ENCODE data around the gene KIRREL3.

The KIRREL3 gene

DNA sequence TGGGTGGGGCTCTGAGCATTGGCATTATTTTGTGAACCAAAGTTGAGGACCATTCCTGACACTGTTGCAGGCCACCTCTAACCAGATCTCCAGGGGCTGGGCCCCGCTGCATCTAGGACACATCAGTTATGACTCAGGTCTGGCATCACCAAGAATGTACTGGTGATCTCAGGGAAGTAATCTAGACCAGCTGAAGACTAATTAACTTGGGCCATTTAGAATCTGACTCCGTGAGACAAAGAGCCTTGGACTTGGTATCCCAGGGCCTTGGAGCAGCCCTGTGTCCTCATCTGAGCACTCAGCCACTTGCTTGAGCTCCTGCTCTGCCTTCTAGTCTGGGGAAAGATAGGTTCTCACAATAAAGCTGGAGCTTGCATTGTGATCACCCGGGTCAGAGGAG, 200.6 kb downstream of the KIRREL3 start:
- H3K9me3 ChIP-seq (ENCODE audit: insufficient read depth, low read length) = no peaks in the 10 kb centered on the region
- H3K36me3 ChIP-seq (ENCODE audit: insufficient read depth, insufficient read length, low read length) = no peaks in the 10 kb centered on the region
- no peak for DNase-seq (ENCODE audit: low read depth, low spot score)
- H3K27me3 ChIP-seq (ENCODE audit: insufficient read depth, insufficient read length) = no peaks in the 10 kb centered on the region
- no peak for TF ChIP-seq ZNF274 (IDR thresholded peaks at IDR 0.05; ENCODE audit: low read depth, low read length)
- no peak for TF ChIP-seq YY1 (IDR thresholded peaks at IDR 0.05; ENCODE audit: insufficient read depth, insufficient read length)
- TF ChIP-seq SUZ12 (IDR thresholded peaks at IDR 0.05; ENCODE audit: extremely low read depth, insufficient read depth, insufficient read length) = no peak
- peaks cover 4% of the 10 kb centered on the region for H3K4me1 ChIP-seq (ENCODE audit: insufficient read depth, insufficient read length)
- no peak overlapping the region for H3K9ac ChIP-seq (ENCODE audit: insufficient read length, low read depth)
- H3K4me3 ChIP-seq (ENCODE audit: insufficient read length, low read depth) = no peak overlapping the region

DNA sequence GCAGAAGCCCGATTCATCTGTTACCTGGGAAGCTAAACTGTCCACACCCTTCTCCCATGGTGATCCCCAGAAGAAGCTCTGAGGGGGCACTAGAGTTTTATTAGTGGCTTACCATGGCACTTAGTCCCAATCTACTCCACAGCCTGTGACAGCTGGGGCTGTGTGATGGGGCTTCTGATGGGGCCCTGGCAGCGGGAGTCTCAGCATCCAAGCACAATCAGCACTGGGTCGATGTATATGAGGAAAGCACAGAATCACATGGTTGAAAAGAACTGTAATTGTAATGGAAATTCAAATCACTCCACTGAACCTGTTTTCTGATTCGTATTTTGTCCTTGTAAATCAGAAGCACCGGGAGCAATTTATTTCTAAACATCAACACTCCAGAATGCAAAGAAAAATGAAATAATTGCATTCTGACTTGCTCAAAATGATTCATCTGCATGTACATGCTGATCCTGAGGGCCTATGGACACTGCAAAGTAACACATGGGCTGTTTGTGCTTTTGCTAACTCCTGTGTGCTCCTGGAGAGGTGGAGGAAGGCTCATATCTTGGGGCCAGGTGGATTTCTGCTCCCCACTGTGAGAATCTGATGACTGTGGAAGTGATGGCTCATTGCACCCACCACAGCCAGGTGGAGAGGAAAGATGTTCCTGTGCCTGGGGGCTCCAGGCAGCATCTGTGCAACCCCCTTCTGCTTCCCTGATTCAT, 203.0 kb downstream of the KIRREL3 start:
- Histone ChIP-seq H3K4me3 (ENCODE audit: insufficient read length, low read depth) (no peak overlapping the region), H3K27me3 (ENCODE audit: insufficient read depth, insufficient read length) (no peaks in the 10 kb centered on the region), H3K9me3 (ENCODE audit: insufficient read depth, low read length) (no peaks in the 10 kb centered on the region), H3K4me1 (ENCODE audit: insufficient read depth, insufficient read length) (peaks cover 4% of the 10 kb centered on the region), H3K9ac (ENCODE audit: insufficient read length, low read depth) (no peak overlapping the region), H3K36me3 (ENCODE audit: insufficient read depth, insufficient read length, low read length) (no peaks in the 10 kb centered on the region)
- DNase-seq (ENCODE audit: low read depth, low spot score) = no peak
- no peak for TF ChIP-seq ZNF274 (IDR thresholded peaks at IDR 0.05; ENCODE audit: low read depth, low read length)
- no peak for TF ChIP-seq YY1 (IDR thresholded peaks at IDR 0.05; ENCODE audit: insufficient read depth, insufficient read length)
- no peak for TF ChIP-seq SUZ12 (IDR thresholded peaks at IDR 0.05; ENCODE audit: extremely low read depth, insufficient read depth, insufficient read length)

DNA sequence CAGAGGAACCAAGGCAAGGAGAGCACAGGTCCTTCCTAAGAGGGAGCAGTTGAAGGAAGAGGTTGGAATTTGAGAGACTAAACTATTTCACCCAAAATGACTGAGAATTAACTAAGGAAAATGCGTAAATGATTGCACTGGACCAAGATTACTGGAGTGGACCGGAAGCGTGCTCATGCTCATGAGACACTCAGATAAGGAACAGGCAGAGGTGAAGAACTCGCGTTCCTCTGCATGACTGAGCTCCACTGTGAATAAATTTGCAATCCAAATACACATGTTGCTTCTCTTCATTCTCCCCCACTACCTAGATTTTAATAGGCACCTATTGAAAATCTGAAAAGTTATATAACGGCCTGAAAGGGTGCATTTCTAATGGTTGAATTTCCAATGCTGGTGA, 207.0 kb downstream of the KIRREL3 start:
- H3K4me3 ChIP-seq (ENCODE audit: insufficient read length, low read depth) = no peak overlapping the region
- TF ChIP-seq SUZ12 (IDR thresholded peaks at IDR 0.05; ENCODE audit: extremely low read depth, insufficient read depth, insufficient read length) (no peak), ZNF274 (IDR thresholded peaks at IDR 0.05; ENCODE audit: low read depth, low read length) (no peak), YY1 (IDR thresholded peaks at IDR 0.05; ENCODE audit: insufficient read depth, insufficient read length) (no peak)
- H3K36me3 ChIP-seq (ENCODE audit: insufficient read depth, insufficient read length, low read length) = no peaks in the 10 kb centered on the region
- no peaks in the 10 kb centered on the region for H3K27me3 ChIP-seq (ENCODE audit: insufficient read depth, insufficient read length)
- H3K9me3 ChIP-seq (ENCODE audit: insufficient read depth, low read length) = no peaks in the 10 kb centered on the region
- no peak for DNase-seq (ENCODE audit: low read depth, low spot score)
- H3K4me1 ChIP-seq (ENCODE audit: insufficient read depth, insufficient read length) = no peaks in the 10 kb centered on the region
- no peak overlapping the region for H3K9ac ChIP-seq (ENCODE audit: insufficient read length, low read depth)

DNA sequence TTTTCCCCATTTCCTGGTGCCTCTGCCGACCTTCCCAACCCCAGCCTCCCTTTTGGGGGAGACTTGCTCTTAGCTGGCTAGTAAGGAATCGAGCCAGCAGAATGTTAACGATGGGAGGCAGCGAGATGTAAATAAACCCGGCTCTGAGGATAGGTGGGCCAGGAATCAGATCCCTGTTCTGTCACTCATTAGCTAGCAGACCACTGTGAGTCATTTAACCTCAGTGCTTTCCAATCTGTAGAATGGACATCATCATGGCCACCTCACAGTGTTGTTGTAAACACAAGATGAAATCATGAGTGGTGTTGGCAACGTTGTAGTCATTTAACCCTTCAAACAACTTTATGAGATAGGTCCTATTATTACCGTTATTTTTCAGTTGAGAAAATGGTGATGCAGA, 208.6 kb downstream of the KIRREL3 start:
- DNase-seq (ENCODE audit: low read depth, low spot score) = no peak
- no peak overlapping the region for H3K4me3 ChIP-seq (ENCODE audit: insufficient read length, low read depth)
- no peak overlapping the region for H3K9ac ChIP-seq (ENCODE audit: insufficient read length, low read depth)
- TF ChIP-seq SUZ12 (IDR thresholded peaks at IDR 0.05; ENCODE audit: extremely low read depth, insufficient read depth, insufficient read length) (no peak), ZNF274 (IDR thresholded peaks at IDR 0.05; ENCODE audit: low read depth, low read length) (no peak), YY1 (IDR thresholded peaks at IDR 0.05; ENCODE audit: insufficient read depth, insufficient read length) (no peak)
- H3K36me3 ChIP-seq (ENCODE audit: insufficient read depth, insufficient read length, low read length) = no peaks in the 10 kb centered on the region
- no peaks in the 10 kb centered on the region for H3K27me3 ChIP-seq (ENCODE audit: insufficient read depth, insufficient read length)
- no peaks in the 10 kb centered on the region for H3K4me1 ChIP-seq (ENCODE audit: insufficient read depth, insufficient read length)
- no peaks in the 10 kb centered on the region for H3K9me3 ChIP-seq (ENCODE audit: insufficient read depth, low read length)

DNA sequence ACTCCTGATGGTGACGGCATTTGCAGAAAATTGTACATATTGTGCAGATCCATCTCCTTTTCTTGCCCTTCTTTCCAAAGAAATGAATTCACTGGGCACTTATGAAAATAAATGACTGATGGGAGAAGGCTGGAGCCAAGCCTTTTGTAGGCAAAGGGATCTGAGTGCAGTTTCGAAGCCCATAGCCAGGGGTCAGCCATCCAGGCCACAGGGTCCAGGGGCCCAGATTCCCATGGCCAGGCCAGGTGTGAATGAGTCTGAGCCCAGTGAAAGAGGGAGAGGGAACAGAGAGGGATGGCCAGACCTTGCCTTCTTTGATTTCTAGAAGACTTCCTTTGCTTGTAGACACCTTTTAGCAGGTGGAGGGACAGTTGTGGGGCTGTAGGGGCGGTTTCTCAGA, 209.1 kb downstream of the KIRREL3 start:
- TF ChIP-seq SUZ12 (IDR thresholded peaks at IDR 0.05; ENCODE audit: extremely low read depth, insufficient read depth, insufficient read length) (no peak), ZNF274 (IDR thresholded peaks at IDR 0.05; ENCODE audit: low read depth, low read length) (no peak), YY1 (IDR thresholded peaks at IDR 0.05; ENCODE audit: insufficient read depth, insufficient read length) (no peak)
- Histone ChIP-seq H3K4me3 (ENCODE audit: insufficient read length, low read depth) (no peak overlapping the region), H3K9me3 (ENCODE audit: insufficient read depth, low read length) (no peaks in the 10 kb centered on the region), H3K36me3 (ENCODE audit: insufficient read depth, insufficient read length, low read length) (no peaks in the 10 kb centered on the region), H3K4me1 (ENCODE audit: insufficient read depth, insufficient read length) (no peaks in the 10 kb centered on the region), H3K27me3 (ENCODE audit: insufficient read depth, insufficient read length) (no peaks in the 10 kb centered on the region), H3K9ac (ENCODE audit: insufficient read length, low read depth) (no peak overlapping the region)
- DNase-seq (ENCODE audit: low read depth, low spot score) = no peak

DNA sequence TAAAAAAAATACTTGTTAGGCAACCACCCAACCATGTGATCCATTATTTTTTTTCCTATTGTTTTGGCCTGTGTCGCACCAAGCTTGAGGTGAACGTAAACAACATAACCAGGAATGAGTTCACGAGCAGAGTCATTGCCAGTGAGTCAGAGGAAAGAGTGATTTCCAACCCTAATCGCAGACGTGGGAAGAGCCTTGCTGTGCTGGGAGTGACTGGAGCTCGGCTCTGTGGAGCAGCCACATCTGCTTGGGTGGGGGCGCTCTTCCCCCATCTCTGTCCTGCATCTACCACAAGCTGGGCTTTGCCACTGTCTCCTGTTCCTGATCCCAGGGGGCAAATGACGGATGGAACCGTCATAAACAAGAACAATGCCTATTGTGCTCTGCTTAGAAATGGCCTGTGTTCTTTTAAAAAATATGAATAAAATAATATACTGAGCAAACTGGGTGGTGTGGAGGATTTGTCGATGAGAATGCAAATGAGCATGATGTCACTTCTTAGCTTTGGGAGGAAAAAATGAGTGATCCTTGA, 210.0 kb downstream of the KIRREL3 start:
- Histone ChIP-seq H3K36me3 (ENCODE audit: insufficient read depth, insufficient read length, low read length) (no peaks in the 10 kb centered on the region), H3K4me3 (ENCODE audit: insufficient read length, low read depth) (no peak overlapping the region), H3K9me3 (ENCODE audit: insufficient read depth, low read length) (no peaks in the 10 kb centered on the region), H3K4me1 (ENCODE audit: insufficient read depth, insufficient read length) (no peaks in the 10 kb centered on the region), H3K9ac (ENCODE audit: insufficient read length, low read depth) (no peak overlapping the region), H3K27me3 (ENCODE audit: insufficient read depth, insufficient read length) (no peaks in the 10 kb centered on the region)
- no peak for DNase-seq (ENCODE audit: low read depth, low spot score)
- TF ChIP-seq YY1 (IDR thresholded peaks at IDR 0.05; ENCODE audit: insufficient read depth, insufficient read length) (no peak), SUZ12 (IDR thresholded peaks at IDR 0.05; ENCODE audit: extremely low read depth, insufficient read depth, insufficient read length) (no peak), ZNF274 (IDR thresholded peaks at IDR 0.05; ENCODE audit: low read depth, low read length) (no peak)

DNA sequence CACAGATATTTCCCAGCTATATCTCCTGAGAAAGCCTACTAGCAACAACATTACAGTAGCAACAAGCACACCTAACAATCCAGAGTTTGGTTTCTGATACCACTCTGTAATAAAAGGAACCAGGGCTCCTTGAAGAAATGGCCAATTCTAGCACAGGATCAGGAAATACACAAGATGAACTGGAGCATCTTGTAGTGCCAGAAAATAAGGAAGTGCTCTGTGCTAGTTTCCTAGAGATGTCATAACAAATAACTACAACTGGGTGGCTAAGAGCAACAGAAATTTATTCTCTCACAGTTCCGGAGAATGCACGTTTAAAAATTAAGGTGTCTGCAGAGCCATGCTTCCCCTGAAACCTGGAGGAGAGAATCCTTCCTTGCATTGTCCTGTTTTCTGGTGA, 217.8 kb downstream of the KIRREL3 start:
- TF ChIP-seq SUZ12 (IDR thresholded peaks at IDR 0.05; ENCODE audit: extremely low read depth, insufficient read depth, insufficient read length) = no peak
- TF ChIP-seq YY1 (IDR thresholded peaks at IDR 0.05; ENCODE audit: insufficient read depth, insufficient read length) = no peak
- TF ChIP-seq ZNF274 (IDR thresholded peaks at IDR 0.05; ENCODE audit: low read depth, low read length) = no peak
- H3K27me3 ChIP-seq (ENCODE audit: insufficient read depth, insufficient read length) = no peaks in the 10 kb centered on the region
- no peaks in the 10 kb centered on the region for H3K36me3 ChIP-seq (ENCODE audit: insufficient read depth, insufficient read length, low read length)

More for the DNA sequence above, 217.8 kb downstream of the KIRREL3 start:
- Histone ChIP-seq H3K9ac (ENCODE audit: insufficient read length, low read depth) (no peak overlapping the region), H3K9me3 (ENCODE audit: insufficient read depth, low read length) (no peaks in the 10 kb centered on the region), H3K4me3 (ENCODE audit: insufficient read length, low read depth) (no peak overlapping the region), H3K4me1 (ENCODE audit: insufficient read depth, insufficient read length) (no peaks in the 10 kb centered on the region)
- DNase-seq (ENCODE audit: low read depth, low spot score) = no peak

All from NT2/D1 (cell line).